Rectal smooth muscle tissue (tissue), 1 donor: ENCODE data around the gene RASD2.

Experiments used
- H3K27ac ChIP-seq: one replicate; pipeline ENCODE4 v1.7.0; 2013; ENCODE audit warnings: low read depth, low read length, inconsistent platforms
- H3K27me3 ChIP-seq: one replicate; pipeline ENCODE4 v1.7.0; 2013; ENCODE audit warnings: low read length; ENCODE audit not compliant: control insufficient read depth, insufficient read depth
- H3K36me3 ChIP-seq: one replicate; pipeline ENCODE4 v1.7.0; 2013; ENCODE audit warnings: low read length; ENCODE audit not compliant: control insufficient read depth, insufficient read depth
- H3K4me1 ChIP-seq: one replicate; pipeline ENCODE4 v1.7.0; 2013; ENCODE audit warnings: low read length; ENCODE audit not compliant: control insufficient read depth, insufficient read depth
- H3K4me3 ChIP-seq: one replicate; pipeline ENCODE4 v1.7.0; 2013; ENCODE audit warnings: low read length
- H3K9ac ChIP-seq: one replicate; pipeline ENCODE4 v1.7.0; 2013; ENCODE audit warnings: low read length

RASD2 gene

DNA sequence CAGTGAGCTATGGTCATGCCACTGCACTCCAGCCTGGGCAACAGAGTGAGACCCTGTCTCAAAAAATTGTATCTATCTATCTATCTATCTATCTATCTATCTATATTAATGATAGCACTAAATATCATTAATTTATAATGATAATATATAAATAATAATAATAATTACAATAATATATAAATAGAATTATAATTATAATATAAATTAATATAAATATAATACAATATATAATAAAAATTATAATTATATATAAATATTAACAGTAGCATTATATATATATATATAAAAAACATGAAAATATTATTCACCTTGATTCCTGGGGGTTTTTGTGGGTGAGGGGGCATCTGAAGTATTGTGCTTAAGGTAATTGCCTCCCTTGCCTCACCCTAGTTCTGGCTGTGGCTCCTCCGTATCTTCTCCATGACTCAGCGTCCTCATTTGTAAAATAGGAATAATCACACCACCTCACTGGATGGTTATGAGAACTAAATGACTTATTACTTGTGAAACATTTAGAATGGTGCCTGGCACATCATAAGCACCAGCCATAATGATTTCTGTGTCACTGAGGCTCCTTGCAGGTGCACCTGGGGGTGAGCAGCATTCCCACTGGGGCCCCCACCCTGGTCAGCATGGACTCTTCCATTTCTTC is 18.8 kb downstream of the RASD2 start:
- H3K27me3 ChIP-seq: no peaks in the 10 kb centered on the region
- H3K27ac ChIP-seq: no peak overlapping the region
- no peak overlapping the region for H3K9ac ChIP-seq
- H3K4me3 ChIP-seq: no peak overlapping the region
- peaks cover 4% of the 10 kb centered on the region for H3K4me1 ChIP-seq
- H3K36me3 ChIP-seq: no peaks in the 10 kb centered on the region

DNA sequence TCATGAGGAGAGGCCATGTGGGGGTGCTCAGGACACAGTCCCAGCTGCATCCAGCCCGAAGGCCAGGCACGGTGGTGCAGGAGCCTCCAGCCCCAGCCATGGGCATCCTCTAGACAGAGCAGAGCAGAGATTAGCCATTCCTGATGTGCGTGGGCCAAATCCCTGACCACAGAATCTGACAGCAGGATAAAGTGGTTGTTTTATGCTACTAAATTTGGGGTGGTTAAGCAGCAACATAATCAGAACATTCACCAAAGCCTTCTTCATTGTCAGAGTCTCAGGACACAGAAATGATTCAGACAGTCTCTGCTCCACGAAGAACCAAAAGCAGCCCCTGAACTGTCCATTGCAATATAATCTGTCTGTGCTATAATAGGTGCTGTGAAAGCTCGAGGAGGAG is 19.7 kb downstream of the RASD2 start:
- peaks cover 13% of the 10 kb centered on the region for H3K4me1 ChIP-seq
- H3K4me3 ChIP-seq: no peak overlapping the region
- H3K27ac ChIP-seq: no peak overlapping the region
- H3K27me3 ChIP-seq: no peaks in the 10 kb centered on the region
- no peak overlapping the region for H3K9ac ChIP-seq
- no peaks in the 10 kb centered on the region for H3K36me3 ChIP-seq

DNA sequence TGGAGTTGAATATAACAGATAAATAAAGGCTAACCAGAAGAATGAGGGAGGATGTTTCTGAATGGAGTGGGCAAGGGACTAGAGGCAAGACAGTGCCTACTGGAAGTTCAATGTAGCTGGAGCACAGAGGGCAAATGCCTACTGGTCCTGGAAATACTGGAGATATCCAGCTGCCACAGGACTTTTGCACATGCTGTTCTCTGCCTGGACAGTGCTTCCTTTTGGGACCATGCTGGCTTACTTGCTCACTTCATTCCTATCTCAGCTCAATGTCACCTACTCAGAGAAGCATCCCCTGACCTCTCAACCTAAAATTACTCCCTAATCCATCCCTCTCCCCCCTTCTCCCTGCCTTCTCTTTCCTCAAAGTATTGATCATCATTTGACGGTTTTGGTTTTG is 20.2 kb downstream of the RASD2 start:
- peaks cover 15% of the 10 kb centered on the region for H3K4me1 ChIP-seq
- H3K4me3 ChIP-seq: no peak overlapping the region
- H3K27me3 ChIP-seq: no peaks in the 10 kb centered on the region
- no peak overlapping the region for H3K27ac ChIP-seq
- H3K9ac ChIP-seq: no peak overlapping the region
- no peaks in the 10 kb centered on the region for H3K36me3 ChIP-seq

DNA sequence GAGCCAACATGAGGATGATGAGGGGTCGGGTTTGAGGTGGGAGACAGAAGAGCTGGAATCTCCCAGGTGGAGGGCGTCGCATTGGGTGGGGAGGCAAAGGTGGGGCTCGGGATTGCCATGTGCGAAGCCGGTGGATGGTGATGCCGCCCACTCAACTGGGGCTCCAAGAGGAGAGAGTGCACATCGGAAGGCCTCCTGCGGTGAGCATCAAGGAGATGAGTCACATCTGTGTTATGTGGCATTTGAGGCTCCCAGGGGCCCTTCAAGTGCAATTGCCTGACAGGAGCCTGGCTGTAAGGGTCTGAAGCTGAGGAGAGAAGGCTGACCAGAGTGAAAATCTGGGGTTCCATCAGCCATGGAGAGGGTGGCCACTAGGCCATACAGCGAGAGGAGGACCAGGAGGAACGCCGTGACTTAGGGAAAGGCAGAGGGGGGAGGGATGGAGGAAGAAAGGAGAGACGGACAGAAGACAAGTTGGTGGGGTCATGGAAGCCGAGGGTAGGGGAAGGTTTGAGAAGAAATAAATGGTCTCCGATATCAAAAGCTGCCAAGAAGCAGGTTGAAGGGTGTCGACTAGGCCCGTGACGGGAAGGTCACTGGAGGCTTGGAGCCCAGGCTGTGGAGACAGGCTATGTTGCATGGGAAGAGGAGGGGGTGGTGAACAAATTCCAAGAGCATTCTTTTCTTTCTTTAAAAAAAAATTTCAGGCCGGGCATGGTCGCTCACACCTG is 21.3 kb downstream of the RASD2 start:
- Histone ChIP-seq H3K4me3 (no peak overlapping the region), H3K9ac (no peak overlapping the region), H3K27ac (no peak overlapping the region), H3K4me1 (peaks cover 17% of the 10 kb centered on the region), H3K27me3 (no peaks in the 10 kb centered on the region), H3K36me3 (peaks cover 2% of the 10 kb centered on the region)

DNA sequence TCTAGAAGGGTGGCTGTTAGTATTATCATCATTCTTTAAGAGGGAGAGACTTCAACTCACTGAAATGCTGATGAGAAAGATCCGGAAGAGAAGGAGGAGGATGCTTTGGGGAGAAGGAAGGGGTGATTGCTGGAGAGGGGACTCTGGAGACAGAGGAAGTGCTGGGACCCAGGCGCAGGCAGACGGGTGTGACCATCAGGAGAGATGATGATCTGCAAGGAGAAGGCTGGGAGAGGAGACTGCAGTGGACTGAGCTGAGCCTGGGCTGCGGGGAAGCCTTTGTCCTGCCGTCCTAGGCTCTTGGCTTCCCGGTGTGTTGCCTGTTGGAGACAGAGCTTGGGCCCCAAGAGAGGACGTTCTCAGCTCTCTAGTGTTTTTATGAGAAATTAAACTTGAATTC is 22.6 kb downstream of the RASD2 start:
- H3K27ac ChIP-seq: no peak overlapping the region
- peaks cover 2% of the 10 kb centered on the region for H3K36me3 ChIP-seq
- H3K4me1 ChIP-seq: peaks cover 17% of the 10 kb centered on the region
- no peak overlapping the region for H3K4me3 ChIP-seq
- H3K27me3 ChIP-seq: no peaks in the 10 kb centered on the region
- H3K9ac ChIP-seq: no peak overlapping the region

DNA sequence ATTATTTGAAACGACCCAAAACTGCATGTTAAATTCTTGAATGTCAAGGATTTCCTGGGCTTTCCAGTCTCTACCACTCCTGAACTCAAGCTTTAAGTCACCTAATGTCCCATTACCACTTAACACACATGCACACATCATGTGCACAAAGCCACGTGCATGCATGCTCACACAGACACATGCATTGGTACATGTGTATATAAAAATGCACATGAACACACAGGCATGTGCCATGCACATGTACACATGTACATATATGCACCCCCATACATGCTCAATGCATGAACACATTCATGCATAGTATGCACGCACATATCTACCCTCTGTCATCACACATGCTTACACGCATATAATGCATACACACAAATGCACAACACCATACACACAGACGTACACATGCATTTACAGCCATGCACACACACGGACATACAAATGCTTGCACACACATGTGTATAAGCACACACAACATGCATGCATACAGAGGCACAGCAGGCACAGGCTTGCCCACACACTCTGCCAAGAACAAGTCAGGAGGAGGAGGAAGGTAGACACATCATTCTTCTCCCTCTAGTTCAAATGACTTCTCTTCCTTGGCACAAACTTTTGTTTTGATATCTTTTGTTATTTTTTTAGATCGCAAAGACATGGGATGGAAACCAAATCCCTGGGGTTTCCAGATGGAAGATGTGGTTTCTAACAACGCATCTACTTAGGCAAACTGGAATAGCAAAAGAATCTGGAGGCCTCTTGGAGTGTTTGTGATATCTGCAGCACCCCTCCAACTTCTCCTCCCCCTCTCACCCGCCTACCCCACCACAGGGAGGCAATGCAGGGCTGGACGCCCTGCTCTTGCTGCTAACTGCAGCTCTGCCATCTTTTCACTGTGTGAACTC is 24.6 kb downstream of the RASD2 start:
- Histone ChIP-seq H3K9ac (no peak overlapping the region), H3K4me1 (peaks cover 17% of the 10 kb centered on the region), H3K36me3 (peaks cover 2% of the 10 kb centered on the region), H3K27me3 (no peaks in the 10 kb centered on the region), H3K27ac (peak overlapping the region; percentile 16), H3K4me3 (peak overlapping the region; percentile 15)

DNA sequence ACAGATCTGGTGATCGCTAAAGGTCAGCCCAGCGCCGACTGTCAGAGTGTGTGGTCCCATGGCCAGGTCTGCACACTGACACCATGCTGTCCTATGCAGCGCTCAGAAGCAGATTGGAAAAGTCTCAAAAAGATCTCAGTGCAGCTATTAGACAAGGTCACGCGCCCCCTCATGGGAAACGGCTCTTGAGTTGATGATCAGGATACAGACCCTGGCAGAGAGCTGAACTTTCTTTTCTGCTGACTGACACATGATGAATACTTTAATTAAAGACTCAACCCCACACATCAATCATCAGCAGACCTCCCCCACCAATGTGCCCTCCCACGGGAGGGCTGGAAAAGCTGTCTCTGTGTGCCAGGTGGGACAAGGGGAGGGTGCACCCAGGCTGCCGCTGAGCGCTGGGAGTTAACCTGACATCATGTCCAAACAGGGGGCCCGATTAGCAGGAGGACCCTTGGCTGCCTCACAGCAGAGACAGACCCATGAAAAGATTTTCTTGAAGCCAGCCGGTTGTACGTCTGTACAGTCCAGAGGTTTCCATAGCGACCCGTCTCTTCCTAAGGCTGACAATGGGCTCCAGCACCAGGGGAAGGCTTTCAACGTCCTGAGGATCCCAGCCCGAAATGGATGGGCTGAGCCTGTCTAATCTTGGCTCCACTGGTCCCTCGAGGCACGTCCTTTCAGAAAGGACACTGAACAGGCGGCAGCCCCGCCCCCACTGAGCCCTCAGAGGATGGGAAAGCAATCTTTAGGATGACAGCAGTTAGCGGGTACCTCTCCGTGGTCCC is 26.9 kb downstream of the RASD2 start:
- Histone ChIP-seq H3K27ac (no peak overlapping the region), H3K4me1 (peaks cover 17% of the 10 kb centered on the region), H3K27me3 (no peaks in the 10 kb centered on the region), H3K4me3 (no peak overlapping the region), H3K36me3 (peaks cover 2% of the 10 kb centered on the region), H3K9ac (no peak overlapping the region)

DNA sequence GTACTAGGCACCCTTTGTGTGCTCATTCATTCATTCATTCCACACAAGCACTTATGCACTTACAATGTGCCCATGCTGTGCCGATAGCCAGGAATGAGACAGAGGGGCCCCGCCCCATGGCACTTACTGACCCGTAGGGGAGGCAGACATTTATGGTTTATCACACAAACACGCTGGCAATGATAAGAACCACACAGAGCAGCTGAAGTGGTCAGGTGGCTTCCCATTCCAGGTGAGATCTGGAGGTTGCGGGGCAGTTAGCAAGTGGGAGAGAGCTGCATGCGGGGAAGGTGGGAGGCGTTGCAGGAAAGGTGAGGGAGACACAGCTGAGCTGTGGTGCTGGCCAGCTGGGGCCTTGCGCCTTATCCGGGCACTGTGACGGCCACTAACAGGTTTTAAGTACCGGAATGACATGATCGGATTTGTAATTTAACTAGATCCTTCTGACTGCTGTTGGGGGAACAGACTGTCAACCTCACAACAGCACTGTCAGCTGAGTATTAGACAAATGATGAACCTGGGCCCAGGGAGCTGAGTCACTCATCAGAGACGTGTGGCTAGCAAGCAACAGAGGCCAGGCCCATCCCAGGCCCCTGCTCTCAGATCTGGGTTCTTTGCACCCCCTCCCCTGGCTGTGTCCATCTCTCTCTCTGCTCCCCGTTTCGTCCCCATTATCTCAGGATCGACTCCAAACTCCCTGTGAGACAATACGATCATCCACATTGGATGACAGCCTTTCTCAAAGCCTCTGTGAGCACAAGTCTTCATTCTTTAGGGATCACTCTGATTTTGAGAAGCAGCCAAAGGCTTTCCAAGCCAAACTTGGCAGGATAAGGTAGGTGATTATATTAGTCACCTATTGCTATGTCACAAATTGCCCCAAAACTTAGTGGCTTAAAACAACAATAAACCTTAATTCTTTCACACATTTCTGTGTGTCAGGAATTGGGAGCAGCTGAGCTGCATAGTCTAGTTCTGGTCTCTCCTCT is 28.4 kb downstream of the RASD2 start:
- H3K27ac ChIP-seq: no peak overlapping the region
- H3K36me3 ChIP-seq: peaks cover 2% of the 10 kb centered on the region
- H3K9ac ChIP-seq: no peak overlapping the region
- no peak overlapping the region for H3K4me3 ChIP-seq
- H3K4me1 ChIP-seq: peaks cover 17% of the 10 kb centered on the region
- H3K27me3 ChIP-seq: no peaks in the 10 kb centered on the region

DNA sequence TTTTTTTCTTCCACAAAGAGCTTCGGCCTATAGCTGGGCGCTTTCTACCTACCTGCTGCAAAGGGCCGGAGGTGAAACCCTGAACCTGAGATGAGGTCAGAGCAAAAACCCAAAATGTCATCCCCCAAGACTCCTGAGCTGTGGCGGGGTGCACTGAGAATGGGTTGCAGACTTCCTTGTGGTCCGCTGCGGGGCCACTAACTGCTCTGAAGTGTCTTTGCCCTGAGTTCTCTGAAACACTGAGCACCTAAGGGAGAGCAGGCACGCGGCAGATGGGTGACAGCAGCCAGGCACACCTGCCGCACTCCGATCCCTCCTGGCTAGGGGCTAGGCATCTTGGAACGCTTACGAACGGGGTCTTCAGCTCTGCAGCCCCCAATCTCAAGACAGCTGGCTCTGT is 29.3 kb downstream of the RASD2 start:
- no peak overlapping the region for H3K9ac ChIP-seq
- H3K27ac ChIP-seq: no peak overlapping the region
- peaks cover 8% of the 10 kb centered on the region for H3K4me1 ChIP-seq
- peaks cover 2% of the 10 kb centered on the region for H3K36me3 ChIP-seq
- H3K4me3 ChIP-seq: no peak overlapping the region
- no peaks in the 10 kb centered on the region for H3K27me3 ChIP-seq

DNA sequence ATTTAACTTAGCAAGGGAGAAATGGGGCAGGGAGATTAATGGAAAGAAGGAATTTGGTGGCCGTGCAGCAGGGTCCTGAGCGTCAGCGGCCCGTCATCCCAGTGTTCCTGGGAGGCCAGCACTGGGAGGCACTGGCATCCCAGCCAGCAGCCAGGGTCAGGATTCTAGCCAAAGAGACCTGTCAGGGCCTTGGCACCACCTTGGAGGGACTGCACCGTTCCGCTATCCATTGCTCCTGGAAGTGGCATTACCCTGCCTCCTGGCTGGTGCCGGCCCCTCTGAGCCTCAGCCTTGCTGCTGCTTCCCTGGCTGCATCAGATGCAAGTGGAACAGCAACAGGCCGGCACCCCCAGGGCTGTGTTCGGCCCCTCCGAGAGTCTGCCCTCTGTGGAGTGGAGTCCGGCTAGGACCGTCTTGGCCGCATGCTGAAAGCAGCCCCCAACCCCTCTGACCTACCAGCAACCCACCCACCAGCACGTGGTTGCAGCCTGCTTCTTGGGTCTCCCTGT is 30.1 kb downstream of the RASD2 start:
- H3K9ac ChIP-seq: no peak overlapping the region
- peaks cover 2% of the 10 kb centered on the region for H3K4me1 ChIP-seq
- H3K4me3 ChIP-seq: no peak overlapping the region
- peaks cover 2% of the 10 kb centered on the region for H3K36me3 ChIP-seq
- no peaks in the 10 kb centered on the region for H3K27me3 ChIP-seq
- no peak overlapping the region for H3K27ac ChIP-seq

DNA sequence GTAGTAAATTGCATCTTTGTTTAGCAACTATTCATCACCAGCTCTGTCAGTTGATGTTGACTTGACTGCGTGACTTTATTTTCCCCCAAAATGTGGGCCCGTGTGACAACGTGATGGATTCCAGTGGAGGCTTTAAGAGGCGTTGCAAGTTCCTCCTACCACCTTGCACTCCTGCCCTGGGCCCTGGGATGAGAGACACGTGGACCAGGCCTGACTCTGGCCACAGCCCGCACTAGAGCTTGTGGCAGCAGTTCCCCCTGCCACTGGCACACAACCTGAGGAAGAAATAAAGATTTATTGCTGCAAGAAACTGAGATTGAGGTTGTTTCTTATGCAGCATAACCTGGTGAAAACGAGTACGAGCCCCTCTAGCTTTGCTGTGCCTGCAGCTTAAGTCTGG is 31.9 kb downstream of the RASD2 start:
- Histone ChIP-seq H3K27me3 (no peaks in the 10 kb centered on the region), H3K27ac (no peak overlapping the region), H3K9ac (no peak overlapping the region), H3K4me1 (no peaks in the 10 kb centered on the region), H3K36me3 (no peaks in the 10 kb centered on the region), H3K4me3 (no peak overlapping the region)
